Measurements from ENCODE around the gene TRPM7.
"Not testable (repeated sequence)": the region's sequence is repeated elsewhere in the genome, so short reads cannot be mapped to it uniquely, and the experiment has no call there.

Gene TRPM7

DNA sequence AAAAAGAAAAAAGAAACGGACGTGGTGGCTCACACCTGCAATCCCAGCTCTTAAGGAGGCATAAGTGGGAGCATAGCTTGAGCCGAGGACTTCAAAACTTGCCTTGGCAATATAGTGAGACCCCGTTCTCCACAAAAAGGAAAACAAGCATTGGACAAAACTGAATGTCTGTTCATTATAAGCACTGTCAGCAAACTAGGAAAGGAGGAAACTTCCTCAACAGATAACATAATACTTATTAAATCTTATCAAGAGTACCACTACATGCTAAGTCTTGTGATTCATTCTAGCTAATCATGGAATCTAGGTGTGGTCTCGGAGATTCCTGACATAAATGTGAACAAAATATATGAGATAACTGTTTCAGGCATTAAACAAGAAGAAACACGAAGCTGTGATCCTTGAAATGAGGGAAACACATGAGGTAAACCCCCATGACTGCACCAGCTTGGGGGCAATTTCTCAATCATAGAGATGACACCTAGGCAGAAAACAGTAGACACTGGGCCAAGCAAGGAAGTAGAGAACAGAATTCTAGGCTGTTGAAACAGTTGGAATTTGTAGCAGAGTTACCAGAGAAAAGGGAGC is 33.3 kb downstream of the TRPM7 start:
- peak overlapping the region; percentile 3 for H3K27ac ChIP-seq (ENCODE audit: low read length)
- H3K4me1 ChIP-seq (ENCODE audit: control insufficient read depth, low read depth, low read length): no peaks in the 10 kb centered on the region
- no peak overlapping the region for H3K9ac ChIP-seq (ENCODE audit: low read length)
- no peaks in the 10 kb centered on the region for H3K9me3 ChIP-seq (ENCODE audit: control insufficient read depth, low read depth, low read length)
- H3K4me3 ChIP-seq (ENCODE audit: low read length): no peak overlapping the region
- H3K36me3 ChIP-seq (ENCODE audit: control insufficient read depth, low read depth, low read length): peaks cover 33% of the 10 kb centered on the region
- no peaks in the 10 kb centered on the region for H3K27me3 ChIP-seq (ENCODE audit: control insufficient read depth, insufficient read depth, low read length)

DNA sequence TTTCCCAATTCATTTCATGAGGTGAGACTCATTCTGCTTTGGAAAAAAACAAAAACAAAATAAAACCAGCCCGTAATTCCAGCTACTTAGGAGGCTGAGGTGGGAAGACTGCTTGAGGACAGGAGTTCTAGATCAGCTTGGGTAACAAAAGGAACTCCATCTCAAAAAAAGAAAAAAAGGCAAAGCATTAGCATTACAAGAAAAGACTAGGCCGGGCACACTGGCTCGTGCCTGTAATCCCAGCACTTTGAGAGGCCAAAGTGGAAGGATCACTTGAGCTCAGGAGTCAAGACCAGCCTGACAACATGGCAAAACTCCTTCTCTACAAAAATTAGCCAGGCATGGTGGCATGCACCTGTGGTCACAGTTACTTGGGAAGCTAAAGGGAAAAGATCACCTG is 33.9 kb downstream of the TRPM7 start:
- Histone ChIP-seq H3K9ac (ENCODE audit: low read length) (no peak overlapping the region), H3K4me1 (ENCODE audit: control insufficient read depth, low read depth, low read length) (no peaks in the 10 kb centered on the region), H3K4me3 (ENCODE audit: low read length) (no peak overlapping the region), H3K36me3 (ENCODE audit: control insufficient read depth, low read depth, low read length) (peaks cover 34% of the 10 kb centered on the region), H3K27me3 (ENCODE audit: control insufficient read depth, insufficient read depth, low read length) (no peaks in the 10 kb centered on the region), H3K27ac (ENCODE audit: low read length) (peak overlapping the region; percentile 3), H3K9me3 (ENCODE audit: control insufficient read depth, low read depth, low read length) (no peaks in the 10 kb centered on the region)

DNA sequence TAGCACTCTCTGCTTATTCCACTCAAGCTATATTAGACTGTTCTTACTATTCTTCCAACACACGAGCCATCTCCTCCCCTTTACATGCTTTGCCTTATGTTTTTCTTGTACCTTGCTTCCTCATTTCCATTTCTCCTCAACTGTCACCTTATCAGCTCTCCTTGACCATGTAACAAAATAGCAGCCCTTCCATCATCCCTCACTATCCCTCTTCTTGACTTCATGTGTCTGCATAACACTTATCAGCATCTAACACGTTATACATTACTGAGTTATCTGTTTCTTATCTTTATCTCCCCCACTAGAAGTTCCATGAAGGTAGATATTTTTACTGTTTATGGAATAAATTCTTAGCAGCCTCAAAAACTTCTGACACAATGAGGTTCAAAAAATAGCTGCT is 45.3 kb downstream of the TRPM7 start:
- Histone ChIP-seq H3K27ac (ENCODE audit: low read length) (no peak overlapping the region), H3K9ac (ENCODE audit: low read length) (no peak overlapping the region), H3K27me3 (ENCODE audit: control insufficient read depth, insufficient read depth, low read length) (no peaks in the 10 kb centered on the region), H3K9me3 (ENCODE audit: control insufficient read depth, low read depth, low read length) (no peaks in the 10 kb centered on the region), H3K4me1 (ENCODE audit: control insufficient read depth, low read depth, low read length) (no peaks in the 10 kb centered on the region), H3K4me3 (ENCODE audit: low read length) (no peak overlapping the region), H3K36me3 (ENCODE audit: control insufficient read depth, low read depth, low read length) (peaks cover 49% of the 10 kb centered on the region)

DNA sequence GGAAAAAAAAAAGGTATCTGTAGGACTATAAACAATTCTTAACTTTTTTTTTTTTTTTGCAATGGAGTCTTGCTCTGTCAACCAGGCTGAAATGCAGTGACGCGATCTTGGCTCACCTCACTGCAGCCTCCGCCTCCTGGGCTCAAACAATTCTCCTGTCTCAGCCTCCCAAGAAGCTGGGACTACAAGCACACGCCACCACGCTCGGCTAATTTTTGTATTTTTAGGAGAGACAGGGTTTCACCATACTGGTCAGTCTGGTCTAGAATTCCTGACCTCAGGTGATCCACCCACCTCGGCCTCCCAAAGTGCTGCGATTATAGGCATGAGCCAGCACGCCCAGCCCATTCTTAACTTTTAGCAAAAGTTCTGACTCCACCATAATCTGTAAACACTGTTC is 50.5 kb downstream of the TRPM7 start:
- Histone ChIP-seq H3K27ac (ENCODE audit: low read length) (no peak overlapping the region), H3K9me3 (ENCODE audit: control insufficient read depth, low read depth, low read length) (no peaks in the 10 kb centered on the region), H3K36me3 (ENCODE audit: control insufficient read depth, low read depth, low read length) (peaks cover 56% of the 10 kb centered on the region), H3K9ac (ENCODE audit: low read length) (no peak overlapping the region), H3K27me3 (ENCODE audit: control insufficient read depth, insufficient read depth, low read length) (no peaks in the 10 kb centered on the region), H3K4me3 (ENCODE audit: low read length) (no peak overlapping the region), H3K4me1 (ENCODE audit: control insufficient read depth, low read depth, low read length) (no peaks in the 10 kb centered on the region)

DNA sequence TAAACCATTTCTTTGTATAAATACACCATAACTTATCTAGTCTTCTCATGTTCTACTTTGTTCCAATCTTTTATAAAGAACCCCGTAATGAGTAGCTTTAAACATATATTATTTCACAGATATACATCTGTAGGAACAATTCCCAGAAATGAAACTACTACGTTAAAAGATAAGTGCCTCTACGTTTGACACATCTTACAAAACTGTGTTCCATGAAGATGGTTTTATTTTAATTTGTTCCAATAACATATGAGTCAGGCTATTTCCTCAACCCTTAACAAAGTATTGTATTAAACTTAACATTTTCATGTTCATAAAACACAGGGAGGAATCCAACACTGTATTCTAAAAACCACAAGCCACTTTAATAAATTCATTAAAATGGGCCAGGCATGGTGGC is 52.9 kb downstream of the TRPM7 start:
- Histone ChIP-seq H3K27me3 (ENCODE audit: control insufficient read depth, insufficient read depth, low read length) (no peaks in the 10 kb centered on the region), H3K4me1 (ENCODE audit: control insufficient read depth, low read depth, low read length) (no peaks in the 10 kb centered on the region), H3K27ac (ENCODE audit: low read length) (no peak overlapping the region), H3K4me3 (ENCODE audit: low read length) (no peak overlapping the region), H3K36me3 (ENCODE audit: control insufficient read depth, low read depth, low read length) (peaks cover 63% of the 10 kb centered on the region), H3K9me3 (ENCODE audit: control insufficient read depth, low read depth, low read length) (no peaks in the 10 kb centered on the region), H3K9ac (ENCODE audit: low read length) (no peak overlapping the region)

DNA sequence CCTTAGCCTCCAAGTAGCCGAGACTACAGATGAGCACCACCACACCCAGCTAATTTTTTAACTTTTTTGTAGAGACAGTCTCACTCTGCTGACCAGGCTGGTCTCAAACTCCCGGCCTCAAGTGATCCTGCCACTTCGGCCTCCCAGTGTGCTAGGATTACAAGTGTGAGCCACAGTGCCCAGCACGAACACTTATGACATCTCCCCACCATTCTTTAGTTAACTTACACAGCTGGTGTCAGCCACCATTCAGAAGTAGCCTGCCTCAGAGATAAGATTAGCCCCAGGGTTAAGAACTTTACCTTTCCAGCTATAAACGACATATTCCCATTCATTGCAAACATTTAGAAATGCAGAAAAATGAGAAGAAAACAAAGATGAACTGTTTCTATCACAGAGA is 58.2 kb downstream of the TRPM7 start:
- Histone ChIP-seq H3K9me3 (ENCODE audit: control insufficient read depth, low read depth, low read length) (no peaks in the 10 kb centered on the region), H3K4me3 (ENCODE audit: low read length) (no peak overlapping the region), H3K9ac (ENCODE audit: low read length) (no peak overlapping the region), H3K36me3 (ENCODE audit: control insufficient read depth, low read depth, low read length) (peaks cover 65% of the 10 kb centered on the region), H3K4me1 (ENCODE audit: control insufficient read depth, low read depth, low read length) (no peaks in the 10 kb centered on the region), H3K27ac (ENCODE audit: low read length) (no peak overlapping the region), H3K27me3 (ENCODE audit: control insufficient read depth, insufficient read depth, low read length) (no peaks in the 10 kb centered on the region)

DNA sequence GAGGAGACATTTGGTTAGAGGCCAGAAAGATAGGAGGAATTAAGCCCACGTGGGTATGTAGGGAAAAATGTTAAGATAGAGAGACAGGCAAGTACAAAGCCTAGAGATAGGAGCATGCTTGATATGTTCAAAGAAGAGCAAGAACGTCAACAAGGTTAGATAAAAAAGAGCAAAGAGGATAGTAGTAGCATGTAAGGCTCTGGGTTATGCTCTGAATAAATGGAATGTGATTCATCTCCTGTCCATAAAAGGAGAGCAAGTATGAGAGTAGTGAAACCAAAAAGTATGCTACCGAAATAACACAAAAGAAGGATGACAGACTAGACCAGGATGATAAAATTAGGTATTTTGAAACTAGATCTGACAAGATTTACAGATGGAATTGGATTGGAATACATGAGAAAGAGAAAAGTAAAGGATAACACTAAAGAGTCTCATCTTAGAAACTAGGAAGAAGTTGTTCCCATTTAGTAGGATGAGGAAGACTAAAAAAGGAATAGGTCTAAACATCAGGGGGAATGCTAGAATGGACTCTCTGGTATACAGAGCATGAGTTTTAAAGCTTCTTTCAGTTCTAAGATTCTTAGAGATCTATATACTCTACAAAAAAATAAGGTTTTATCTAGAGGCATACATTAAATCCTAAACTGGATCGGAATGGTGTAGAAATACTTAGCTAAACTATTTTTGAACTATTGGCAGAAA is 59.1 kb downstream of the TRPM7 start:
- H3K36me3 ChIP-seq (ENCODE audit: control insufficient read depth, low read depth, low read length): peaks cover 58% of the 10 kb centered on the region
- no peak overlapping the region for H3K4me3 ChIP-seq (ENCODE audit: low read length)
- no peak overlapping the region for H3K27ac ChIP-seq (ENCODE audit: low read length)
- H3K9ac ChIP-seq (ENCODE audit: low read length): no peak overlapping the region
- no peaks in the 10 kb centered on the region for H3K9me3 ChIP-seq (ENCODE audit: control insufficient read depth, low read depth, low read length)
- no peaks in the 10 kb centered on the region for H3K4me1 ChIP-seq (ENCODE audit: control insufficient read depth, low read depth, low read length)
- no peaks in the 10 kb centered on the region for H3K27me3 ChIP-seq (ENCODE audit: control insufficient read depth, insufficient read depth, low read length)

DNA sequence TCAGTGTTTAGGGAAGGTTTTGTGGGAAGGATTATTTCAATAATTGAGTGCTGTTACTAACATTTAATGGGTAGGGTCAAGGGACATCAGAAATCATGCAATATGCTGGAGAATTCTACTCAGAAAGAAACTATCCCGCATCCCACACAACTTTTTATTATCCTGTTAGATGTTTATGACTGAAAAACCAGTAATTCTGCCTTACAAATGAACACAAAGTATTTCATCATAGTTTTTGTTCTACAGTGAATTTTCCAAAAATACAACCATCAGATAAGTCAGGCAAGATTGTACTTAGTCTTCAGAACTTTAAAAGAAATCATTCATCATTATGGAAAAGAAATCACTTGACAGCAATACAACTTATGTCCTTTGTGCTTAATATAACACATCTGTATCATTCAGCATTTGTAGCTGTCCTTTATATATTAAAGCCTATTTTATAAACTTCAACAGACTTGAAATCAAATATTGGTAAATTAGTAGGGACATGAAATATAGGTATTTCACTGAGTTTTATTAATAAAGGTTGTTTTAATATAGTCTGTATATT is 61.9 kb downstream of the TRPM7 start:
- Histone ChIP-seq H3K27me3 (ENCODE audit: control insufficient read depth, insufficient read depth, low read length) (no peaks in the 10 kb centered on the region), H3K27ac (ENCODE audit: low read length) (no peak overlapping the region), H3K9ac (ENCODE audit: low read length) (no peak overlapping the region), H3K36me3 (ENCODE audit: control insufficient read depth, low read depth, low read length) (peaks cover 35% of the 10 kb centered on the region), H3K4me3 (ENCODE audit: low read length) (no peak overlapping the region), H3K9me3 (ENCODE audit: control insufficient read depth, low read depth, low read length) (no peaks in the 10 kb centered on the region), H3K4me1 (ENCODE audit: control insufficient read depth, low read depth, low read length) (no peaks in the 10 kb centered on the region)

DNA sequence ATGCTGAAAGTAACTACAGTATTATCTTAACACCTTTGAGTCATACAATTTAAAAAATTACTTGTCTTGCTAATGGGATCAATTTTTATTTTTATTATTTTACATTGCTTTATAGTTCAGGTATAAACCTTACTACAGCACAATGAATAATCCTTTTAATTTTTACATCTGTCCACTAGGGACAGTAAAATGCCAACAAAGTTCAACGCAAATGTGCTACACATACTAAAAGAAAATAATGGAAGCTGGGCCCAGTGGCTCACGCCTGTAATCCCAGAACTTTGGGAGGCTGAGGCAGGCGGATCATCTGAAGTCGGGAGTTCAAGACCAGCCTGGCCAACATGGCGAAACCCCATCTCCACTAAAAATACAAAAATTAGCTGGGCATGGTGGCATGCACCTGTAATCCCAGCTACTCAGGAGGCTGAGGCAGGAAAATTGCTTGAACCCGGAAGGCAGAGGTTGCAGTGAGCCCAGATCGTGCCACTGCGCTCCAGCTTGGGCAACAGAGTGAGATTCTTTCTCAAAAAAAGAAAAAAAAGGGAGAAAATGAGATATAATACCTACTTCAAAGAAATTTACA is 64.1 kb downstream of the TRPM7 start:
- not testable (repeated sequence) for H3K27ac ChIP-seq (ENCODE audit: low read length); H3K4me3 ChIP-seq (ENCODE audit: low read length); H3K4me1 ChIP-seq (ENCODE audit: control insufficient read depth, low read depth, low read length); H3K9me3 ChIP-seq (ENCODE audit: control insufficient read depth, low read depth, low read length); H3K27me3 ChIP-seq (ENCODE audit: control insufficient read depth, insufficient read depth, low read length); H3K9ac ChIP-seq (ENCODE audit: low read length)
- H3K36me3 ChIP-seq (ENCODE audit: control insufficient read depth, low read depth, low read length): peaks cover 14% of the 10 kb centered on the region

DNA sequence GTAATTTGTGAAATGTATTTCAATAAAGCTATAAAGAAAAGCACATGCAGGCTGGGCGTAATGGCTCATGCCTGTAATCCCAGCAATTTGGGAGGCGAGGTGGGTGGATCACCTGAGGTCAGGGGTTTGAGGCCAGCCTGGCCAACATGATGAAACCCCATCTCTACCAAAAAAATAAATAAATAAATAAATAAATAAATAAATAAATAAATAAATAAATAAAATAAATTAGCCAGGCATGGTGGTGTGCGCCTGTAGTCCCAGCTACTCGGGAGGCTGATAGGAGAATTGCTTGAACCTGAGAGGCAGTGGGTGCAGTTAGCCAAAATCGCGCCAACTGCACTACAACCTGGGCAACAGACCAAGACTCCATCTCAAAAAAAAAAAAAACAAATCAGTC is 69.6 kb downstream of the TRPM7 start:
- not testable (repeated sequence) for H3K27ac ChIP-seq (ENCODE audit: low read length); H3K9me3 ChIP-seq (ENCODE audit: control insufficient read depth, low read depth, low read length); H3K9ac ChIP-seq (ENCODE audit: low read length); H3K27me3 ChIP-seq (ENCODE audit: control insufficient read depth, insufficient read depth, low read length); H3K4me1 ChIP-seq (ENCODE audit: control insufficient read depth, low read depth, low read length); H3K4me3 ChIP-seq (ENCODE audit: low read length)
- H3K36me3 ChIP-seq (ENCODE audit: control insufficient read depth, low read depth, low read length): peaks cover 12% of the 10 kb centered on the region

DNA sequence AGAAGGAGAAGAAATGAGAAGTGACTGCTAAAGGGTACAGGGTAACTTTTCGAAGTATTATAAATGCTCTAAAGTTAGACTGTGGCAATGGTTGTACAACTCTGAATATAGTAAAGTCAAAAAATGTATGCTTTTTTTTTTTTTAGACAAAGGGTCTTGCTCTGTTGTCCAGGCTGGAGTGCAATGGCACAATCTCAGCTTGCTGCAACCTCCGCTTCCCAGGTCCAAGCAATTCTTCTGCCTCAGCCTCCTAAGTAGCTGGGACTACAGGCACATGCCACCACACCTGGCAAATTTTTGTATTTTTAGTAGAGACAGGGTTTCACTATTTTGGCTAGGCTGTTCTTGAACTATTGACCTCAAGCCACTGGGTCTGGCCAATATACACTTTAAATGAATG is 70.0 kb downstream of the TRPM7 start:
- H3K27me3 ChIP-seq (ENCODE audit: control insufficient read depth, insufficient read depth, low read length): not testable (repeated sequence)

DNA sequence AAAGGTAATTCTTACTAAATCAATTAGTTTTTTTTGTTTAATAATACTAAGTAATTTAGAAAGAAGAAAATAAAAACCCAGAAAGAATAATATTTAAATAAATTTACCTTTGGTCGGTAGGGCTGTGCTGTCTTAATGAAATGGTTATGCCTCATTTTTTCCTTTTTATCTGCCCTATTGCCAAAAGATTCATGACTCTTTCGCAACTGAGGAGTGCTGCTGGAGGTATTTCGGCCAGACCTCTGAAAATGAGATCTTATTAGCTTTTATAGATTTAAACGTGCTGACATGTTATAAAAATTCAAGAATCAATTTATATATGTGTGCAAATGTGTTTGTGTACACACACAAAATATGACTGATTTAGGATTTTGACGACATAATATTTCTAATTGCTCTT is 73.0 kb downstream of the TRPM7 start:
- Histone ChIP-seq H3K4me1 (ENCODE audit: control insufficient read depth, low read depth, low read length) (no peaks in the 10 kb centered on the region), H3K9ac (ENCODE audit: low read length) (no peak overlapping the region), H3K27ac (ENCODE audit: low read length) (no peak overlapping the region), H3K27me3 (ENCODE audit: control insufficient read depth, insufficient read depth, low read length) (no peaks in the 10 kb centered on the region), H3K36me3 (ENCODE audit: control insufficient read depth, low read depth, low read length) (peaks cover 40% of the 10 kb centered on the region), H3K4me3 (ENCODE audit: low read length) (no peak overlapping the region), H3K9me3 (ENCODE audit: control insufficient read depth, low read depth, low read length) (no peaks in the 10 kb centered on the region)

More for the DNA sequence above, 70.0 kb downstream of the TRPM7 start:
- H3K4me3 ChIP-seq (ENCODE audit: low read length); H3K4me1 ChIP-seq (ENCODE audit: control insufficient read depth, low read depth, low read length); H3K9ac ChIP-seq (ENCODE audit: low read length); H3K9me3 ChIP-seq (ENCODE audit: control insufficient read depth, low read depth, low read length); H3K27ac ChIP-seq (ENCODE audit: low read length): not testable (repeated sequence)
- peaks cover 16% of the 10 kb centered on the region for H3K36me3 ChIP-seq (ENCODE audit: control insufficient read depth, low read depth, low read length)

All from iPS-18a (cell line).